ENCODE results near the gene PLAGL2. TPM values are rescaled to one million over a fixed set of nuclear protein-coding genes. Genes with fewer than 3 reads are reported as not detected.

Gene PLAGL2
- total RNA-seq, 1 experiment from 2014 or later: 21.4 TPM

DNA sequence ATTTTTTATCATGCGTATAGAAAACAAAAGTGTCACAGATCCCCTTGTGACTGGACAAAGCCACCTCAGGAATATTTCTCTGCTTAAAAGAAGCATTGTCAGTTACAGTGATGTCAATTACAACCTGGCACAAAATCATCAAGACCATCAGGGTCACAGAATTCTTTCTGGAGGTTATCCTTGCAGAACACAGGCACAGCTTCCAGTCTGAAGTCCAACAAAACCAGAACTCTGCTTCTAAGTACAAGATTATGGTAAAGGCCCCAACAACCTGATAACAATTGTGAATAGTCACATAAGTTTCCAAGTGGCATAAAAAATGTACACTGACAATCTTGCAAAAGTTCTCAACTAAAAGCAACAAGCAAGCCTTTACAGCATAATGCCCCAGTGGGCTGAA lies 21.0 kb downstream of the PLAGL2 start:
- no peak for ATAC-seq
- POLR2A ChIA-PET: no interaction called here
- DNase-seq (ENCODE audit: low spot score): no peak
- Mint-ChIP-seq H3K9me3 (no peaks in the 10 kb centered on the region), H3K36me3 (no peaks in the 10 kb centered on the region), H3K4me3 (no peak overlapping the region), H3K4me1 (peaks cover 20% of the 10 kb centered on the region), H3K27me3 (ENCODE audit: low read depth) (peaks cover 3% of the 10 kb centered on the region), H3K27ac (no peak overlapping the region)
- TF ChIP-seq, protein P1, sequence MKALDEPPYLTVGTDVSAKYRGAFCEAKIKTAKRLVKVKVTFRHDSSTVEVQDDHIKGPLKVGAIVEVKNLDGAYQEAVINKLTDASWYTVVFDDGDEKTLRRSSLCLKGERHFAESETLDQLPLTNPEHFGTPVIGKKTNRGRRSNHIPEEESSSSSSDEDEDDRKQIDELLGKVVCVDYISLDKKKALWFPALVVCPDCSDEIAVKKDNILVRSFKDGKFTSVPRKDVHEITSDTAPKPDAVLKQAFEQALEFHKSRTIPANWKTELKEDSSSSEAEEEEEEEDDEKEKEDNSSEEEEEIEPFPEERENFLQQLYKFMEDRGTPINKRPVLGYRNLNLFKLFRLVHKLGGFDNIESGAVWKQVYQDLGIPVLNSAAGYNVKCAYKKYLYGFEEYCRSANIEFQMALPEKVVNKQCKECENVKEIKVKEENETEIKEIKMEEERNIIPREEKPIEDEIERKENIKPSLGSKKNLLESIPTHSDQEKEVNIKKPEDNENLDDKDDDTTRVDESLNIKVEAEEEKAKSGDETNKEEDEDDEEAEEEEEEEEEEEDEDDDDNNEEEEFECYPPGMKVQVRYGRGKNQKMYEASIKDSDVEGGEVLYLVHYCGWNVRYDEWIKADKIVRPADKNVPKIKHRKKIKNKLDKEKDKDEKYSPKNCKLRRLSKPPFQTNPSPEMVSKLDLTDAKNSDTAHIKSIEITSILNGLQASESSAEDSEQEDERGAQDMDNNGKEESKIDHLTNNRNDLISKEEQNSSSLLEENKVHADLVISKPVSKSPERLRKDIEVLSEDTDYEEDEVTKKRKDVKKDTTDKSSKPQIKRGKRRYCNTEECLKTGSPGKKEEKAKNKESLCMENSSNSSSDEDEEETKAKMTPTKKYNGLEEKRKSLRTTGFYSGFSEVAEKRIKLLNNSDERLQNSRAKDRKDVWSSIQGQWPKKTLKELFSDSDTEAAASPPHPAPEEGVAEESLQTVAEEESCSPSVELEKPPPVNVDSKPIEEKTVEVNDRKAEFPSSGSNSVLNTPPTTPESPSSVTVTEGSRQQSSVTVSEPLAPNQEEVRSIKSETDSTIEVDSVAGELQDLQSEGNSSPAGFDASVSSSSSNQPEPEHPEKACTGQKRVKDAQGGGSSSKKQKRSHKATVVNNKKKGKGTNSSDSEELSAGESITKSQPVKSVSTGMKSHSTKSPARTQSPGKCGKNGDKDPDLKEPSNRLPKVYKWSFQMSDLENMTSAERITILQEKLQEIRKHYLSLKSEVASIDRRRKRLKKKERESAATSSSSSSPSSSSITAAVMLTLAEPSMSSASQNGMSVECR (CRISPR knock-in tag; IDR thresholded peaks at IDR 0.05; ENCODE audit: borderline replicate concordance): no peak
- TF ChIP-seq CREM (CRISPR knock-in tag; IDR thresholded peaks at IDR 0.05) (no peak), SMAD4 (CRISPR knock-in tag; IDR thresholded peaks at IDR 0.05) (no peak), ZNF416 (CRISPR knock-in tag; IDR thresholded peaks at IDR 0.05) (no peak), SP1 (CRISPR knock-in tag; conservative IDR thresholded peaks at IDR 0.05) (no peak), RELA (CRISPR knock-in tag; IDR thresholded peaks at IDR 0.05; ENCODE audit: borderline replicate concordance) (no peak), OVOL2 (CRISPR knock-in tag; IDR thresholded peaks at IDR 0.05; ENCODE audit: borderline replicate concordance) (no peak), CREB1 (CRISPR knock-in tag; IDR thresholded peaks at IDR 0.05) (no peak), ESRRA (CRISPR knock-in tag; IDR thresholded peaks at IDR 0.05; ENCODE audit: borderline replicate concordance) (no peak), GRHL2 (CRISPR knock-in tag; IDR thresholded peaks at IDR 0.05; ENCODE audit: insufficient replicate concordance, severe bottlenecking) (no peak)
- TF ChIP-seq, protein P2, sequence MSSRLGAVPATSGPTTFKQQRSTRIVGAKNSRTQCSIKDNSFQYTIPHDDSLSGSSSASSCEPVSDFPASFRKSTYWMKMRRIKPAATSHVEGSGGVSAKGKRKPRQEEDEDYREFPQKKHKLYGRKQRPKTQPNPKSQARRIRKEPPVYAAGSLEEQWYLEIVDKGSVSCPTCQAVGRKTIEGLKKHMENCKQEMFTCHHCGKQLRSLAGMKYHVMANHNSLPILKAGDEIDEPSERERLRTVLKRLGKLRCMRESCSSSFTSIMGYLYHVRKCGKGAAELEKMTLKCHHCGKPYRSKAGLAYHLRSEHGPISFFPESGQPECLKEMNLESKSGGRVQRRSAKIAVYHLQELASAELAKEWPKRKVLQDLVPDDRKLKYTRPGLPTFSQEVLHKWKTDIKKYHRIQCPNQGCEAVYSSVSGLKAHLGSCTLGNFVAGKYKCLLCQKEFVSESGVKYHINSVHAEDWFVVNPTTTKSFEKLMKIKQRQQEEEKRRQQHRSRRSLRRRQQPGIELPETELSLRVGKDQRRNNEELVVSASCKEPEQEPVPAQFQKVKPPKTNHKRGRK (CRISPR knock-in tag; IDR thresholded peaks at IDR 0.05; ENCODE audit: borderline replicate concordance): no peak
- CTCF ChIA-PET: no interaction called here

GRCh38 chr20:32184961-32185603 lies 22.5 kb downstream of the PLAGL2 start:
- no peak for DNase-seq (ENCODE audit: low spot score)
- H3K4me1 Mint-ChIP-seq: peaks cover 9% of the 10 kb centered on the region
- H3K27ac Mint-ChIP-seq: no peak overlapping the region
- H3K4me3 Mint-ChIP-seq: no peak overlapping the region
- peaks cover 3% of the 10 kb centered on the region for H3K27me3 Mint-ChIP-seq (ENCODE audit: low read depth)
- ATAC-seq: no peak
- H3K36me3 Mint-ChIP-seq: no peaks in the 10 kb centered on the region
- H3K9me3 Mint-ChIP-seq: no peaks in the 10 kb centered on the region
- ChIA-PET POLR2A (no interaction called here), CTCF (no interaction called here)
- TF ChIP-seq FOXJ3 (CRISPR knock-in tag; IDR thresholded peaks at IDR 0.05; ENCODE audit: borderline replicate concordance) (no peak), GABPB1 (CRISPR knock-in tag; IDR thresholded peaks at IDR 0.05) (no peak), TEAD1 (CRISPR knock-in tag; IDR thresholded peaks at IDR 0.05) (no peak), FOXP4 (CRISPR knock-in tag; IDR thresholded peaks at IDR 0.05) (no peak), NR3C1 (CRISPR knock-in tag; conservative IDR thresholded peaks at IDR 0.05; ENCODE audit: low read depth) (no peak), JUN (CRISPR knock-in tag; IDR thresholded peaks at IDR 0.05) (no peak), USF1 (CRISPR knock-in tag; IDR thresholded peaks at IDR 0.05) (no peak), CDX4 (CRISPR knock-in tag; IDR thresholded peaks at IDR 0.05; ENCODE audit: borderline replicate concordance) (no peak), PRRX2 (CRISPR knock-in tag; IDR thresholded peaks at IDR 0.05) (no peak), E2F1 (CRISPR knock-in tag; IDR thresholded peaks at IDR 0.05) (no peak), RELA (CRISPR knock-in tag; IDR thresholded peaks at IDR 0.05; ENCODE audit: borderline replicate concordance) (no peak), ZNF396 (CRISPR knock-in tag; IDR thresholded peaks at IDR 0.05; ENCODE audit: borderline replicate concordance) (no peak), SMAD4 (CRISPR knock-in tag; IDR thresholded peaks at IDR 0.05) (no peak), KAT7 (CRISPR knock-in tag; IDR thresholded peaks at IDR 0.05; ENCODE audit: borderline replicate concordance) (no peak), SP1 (CRISPR knock-in tag; conservative IDR thresholded peaks at IDR 0.05) (no peak), ZNF219 (CRISPR knock-in tag; IDR thresholded peaks at IDR 0.05; ENCODE audit: borderline replicate concordance) (no peak), GRHL2 (CRISPR knock-in tag; IDR thresholded peaks at IDR 0.05; ENCODE audit: insufficient replicate concordance, severe bottlenecking) (no peak), HMGA2 (CRISPR knock-in tag; IDR thresholded peaks at IDR 0.05) (no peak)
